ENCODE measurements around the gene GPR84.

DNA sequence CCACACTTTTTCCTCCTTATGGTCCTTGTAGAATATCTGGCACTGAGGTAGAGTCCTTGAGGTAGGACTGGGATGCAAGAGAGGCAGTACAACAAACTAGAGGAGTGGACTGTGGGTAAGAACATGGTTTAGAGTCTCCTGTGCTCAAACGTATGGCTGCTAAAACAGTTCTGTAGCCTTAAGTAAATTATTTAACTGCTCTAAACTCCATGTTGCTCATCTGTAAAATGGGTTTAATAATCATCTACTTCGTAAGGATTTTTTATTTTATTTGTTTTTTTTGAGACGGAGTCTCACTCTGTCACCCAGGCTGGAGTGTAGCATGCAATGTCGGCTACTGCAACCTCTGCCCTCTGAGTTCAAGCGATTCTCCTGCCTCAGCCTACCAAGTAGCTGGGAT is 42.9 kb downstream of the GPR84 start:
- no peak for TF ChIP-seq POLR2A (IDR thresholded peaks at IDR 0.05)
- TF ChIP-seq, protein P1, sequence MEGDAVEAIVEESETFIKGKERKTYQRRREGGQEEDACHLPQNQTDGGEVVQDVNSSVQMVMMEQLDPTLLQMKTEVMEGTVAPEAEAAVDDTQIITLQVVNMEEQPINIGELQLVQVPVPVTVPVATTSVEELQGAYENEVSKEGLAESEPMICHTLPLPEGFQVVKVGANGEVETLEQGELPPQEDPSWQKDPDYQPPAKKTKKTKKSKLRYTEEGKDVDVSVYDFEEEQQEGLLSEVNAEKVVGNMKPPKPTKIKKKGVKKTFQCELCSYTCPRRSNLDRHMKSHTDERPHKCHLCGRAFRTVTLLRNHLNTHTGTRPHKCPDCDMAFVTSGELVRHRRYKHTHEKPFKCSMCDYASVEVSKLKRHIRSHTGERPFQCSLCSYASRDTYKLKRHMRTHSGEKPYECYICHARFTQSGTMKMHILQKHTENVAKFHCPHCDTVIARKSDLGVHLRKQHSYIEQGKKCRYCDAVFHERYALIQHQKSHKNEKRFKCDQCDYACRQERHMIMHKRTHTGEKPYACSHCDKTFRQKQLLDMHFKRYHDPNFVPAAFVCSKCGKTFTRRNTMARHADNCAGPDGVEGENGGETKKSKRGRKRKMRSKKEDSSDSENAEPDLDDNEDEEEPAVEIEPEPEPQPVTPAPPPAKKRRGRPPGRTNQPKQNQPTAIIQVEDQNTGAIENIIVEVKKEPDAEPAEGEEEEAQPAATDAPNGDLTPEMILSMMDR (IDR thresholded peaks at IDR 0.05), result no peak

Measured in vagina (tissue), 2 donors.